Thoracic aorta (tissue), 2 donors: ENCODE data around the gene MAN1C1. TPM values are rescaled to one million over a fixed set of nuclear protein-coding genes. Genes with fewer than 3 reads are reported as not detected.

Experiments used
- ATAC-seq: fragments of 150-250 bp; one replicate; pipeline ENCODE4 v1.8.0; 2017; ENCODE audit warnings: low read depth; ENCODE audit not compliant: insufficient number of reproducible peaks, low FRiP score
- DNase-seq: peaks from one replicate; pipeline ENCODE4 v3.0.0-alpha.2; 2020; ENCODE audit warnings: low spot score
- H3K27ac ChIP-seq, 2 donors: fragments of 200-600 bp; sonication (generic); 1 replicate in 1 of 2; 2 replicates in 1 of 2; pipeline ENCODE4 v1.5.1; 2016; ENCODE audit warnings: mild to moderate bottlenecking in 2 of 2, moderate library complexity in 2 of 2
- H3K27me3 ChIP-seq: fragments of 200-600 bp; sonication (generic); replicated peaks from 2 replicates; pipeline ENCODE4 v1.6.0; 2016; ENCODE audit warnings: mild to moderate bottlenecking; ENCODE audit not compliant: insufficient read depth
- H3K36me3 ChIP-seq: fragments of 200-600 bp; sonication (generic); one replicate; pipeline ENCODE4 v1.5.1; 2016
- H3K4me1 ChIP-seq, 2 donors: fragments of 200-600 bp; sonication (generic); 1 replicate in 1 of 2; 2 replicates in 1 of 2; pipeline versions ENCODE4 v1.5.1 to v1.6.0; 2016; ENCODE audit warnings: low read depth in 2 of 2, mild to moderate bottlenecking in 1 of 2; ENCODE audit not compliant: control insufficient read depth in 1 of 2
- H3K4me3 ChIP-seq: fragments of 200-600 bp; sonication (generic); 2 replicates; pipeline ENCODE4 v1.5.1; 2016; ENCODE audit warnings: mild to moderate bottlenecking
- H3K9me3 ChIP-seq: fragments of 200-600 bp; sonication (generic); 2 replicates; pipeline ENCODE4 v1.5.1; 2016
- CTCF ChIP-seq: fragments of 200-600 bp; sonication (generic); IDR thresholded peaks from one replicate; pipeline ENCODE4 v1.5.1; 2019; ENCODE audit warnings: antibody characterized with exemption
- total RNA-seq, 2 donors: library from RNA; depleted of rRNA; stranded (reverse); fragments of >200 nt; gene quantifications; one replicate each; pipeline versions ENCODE4 v1.1.0 to v1.2.3, GENCODE V29; 2016

Gene MAN1C1
- total RNA-seq, 2 donors from 2014 or later, result 21.0 to 26.0 TPM

DNA sequence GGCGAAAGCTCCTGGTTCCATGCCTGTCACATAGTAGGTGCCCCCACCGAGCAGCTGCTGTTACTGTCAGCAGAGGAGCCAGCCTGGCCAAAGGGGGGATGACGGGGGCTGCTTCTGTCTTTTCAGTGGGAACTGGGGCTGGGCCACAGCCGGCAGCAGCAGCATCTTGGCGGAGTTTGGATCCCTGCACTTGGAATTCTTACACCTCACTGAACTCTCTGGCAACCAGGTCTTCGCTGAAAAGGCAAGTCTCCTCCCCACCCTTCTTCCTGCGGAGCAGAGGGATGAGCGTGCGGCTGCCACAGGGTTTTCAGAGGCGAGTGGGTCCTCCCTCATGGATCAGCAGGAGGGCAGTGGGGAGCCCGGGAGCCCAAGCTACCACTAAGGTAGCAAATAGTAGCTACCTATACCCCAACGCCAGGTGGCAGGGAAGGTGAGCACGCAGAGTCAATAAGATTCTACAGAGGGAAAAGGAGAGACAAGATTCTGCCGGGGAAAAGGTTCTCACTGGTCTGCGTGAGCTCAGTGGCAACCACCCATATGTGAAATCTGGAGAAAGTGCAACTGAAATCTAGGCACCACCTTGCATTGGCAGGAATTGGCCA lies 142.0 kb downstream of the MAN1C1 start:
- no peaks in the 10 kb centered on the region for H3K9me3 ChIP-seq
- H3K36me3 ChIP-seq, result no peaks in the 10 kb centered on the region
- DNase-seq (no peak), ATAC-seq (no peak)
- H3K4me1 ChIP-seq, result no peaks in the 10 kb centered on the region
- no peaks in the 10 kb centered on the region for H3K27me3 ChIP-seq
- TF ChIP-seq CTCF, result no peak
- H3K4me3 ChIP-seq, result no peak overlapping the region
- no peak overlapping the region for H3K27ac ChIP-seq

GRCh38 chr1:25760122-25760719 lies 143.6 kb downstream of the MAN1C1 start:
- ATAC-seq (no peak), DNase-seq (no peak)
- H3K4me3 ChIP-seq, result no peak overlapping the region
- no peaks in the 10 kb centered on the region for H3K9me3 ChIP-seq
- no peak overlapping the region for H3K27ac ChIP-seq
- no peak for TF ChIP-seq CTCF
- H3K4me1 ChIP-seq, result peaks cover 0 to 2% of the 10 kb centered on the region in 2 donors
- no peaks in the 10 kb centered on the region for H3K36me3 ChIP-seq
- H3K27me3 ChIP-seq, result no peaks in the 10 kb centered on the region

DNA sequence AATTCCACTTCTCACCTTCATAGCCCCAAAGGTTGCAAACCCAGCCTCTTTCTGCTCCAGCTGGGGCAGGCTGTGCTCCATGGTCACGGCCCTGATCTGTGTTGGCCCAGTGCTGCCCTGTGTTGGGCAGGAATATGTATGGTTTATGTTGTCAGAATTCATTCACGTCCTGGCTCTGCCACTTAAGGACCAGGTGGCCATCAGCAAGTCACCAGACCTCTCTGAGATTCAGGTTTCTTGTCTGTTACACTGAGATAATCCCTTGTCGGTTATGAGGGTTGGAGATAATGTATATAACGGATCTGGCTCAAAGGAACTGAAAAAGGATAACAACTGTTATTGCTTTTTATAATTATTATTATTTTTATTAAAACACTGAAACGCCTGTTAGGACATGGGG lies 144.3 kb downstream of the MAN1C1 start:
- Histone ChIP-seq H3K36me3 (no peaks in the 10 kb centered on the region), H3K9me3 (no peaks in the 10 kb centered on the region), H3K27ac (no peak overlapping the region), H3K27me3 (no peaks in the 10 kb centered on the region), H3K4me3 (no peak overlapping the region), H3K4me1 (peaks cover 2 to 8% of the 10 kb centered on the region in 2 donors)
- TF ChIP-seq CTCF, result no peak
- ATAC-seq (no peak), DNase-seq (no peak)

- no peak for ATAC-seq
- no peaks in the 10 kb centered on the region for H3K36me3 ChIP-seq
These were observed 146.9 kb downstream of the MAN1C1 start for GRCh38 chr1:25763493-25763892.

More at GRCh38 chr1:25763493-25763892, 146.9 kb downstream of the MAN1C1 start:
- peaks cover 9 to 19% of the 10 kb centered on the region in 2 donors for H3K4me1 ChIP-seq
- no peaks in the 10 kb centered on the region for H3K27me3 ChIP-seq
- H3K9me3 ChIP-seq, result no peaks in the 10 kb centered on the region
- no peak overlapping the region for H3K27ac ChIP-seq
- no peak for TF ChIP-seq CTCF
- H3K4me3 ChIP-seq, result no peak overlapping the region
- no peak for DNase-seq
